ENCODE results near the gene COX11. TPM values are rescaled to one million over a fixed set of nuclear protein-coding genes. Genes with fewer than 3 reads are reported as not detected.

Gene COX11
- total and polyA plus RNA-seq, 2 of the 8 experiments (the other 6 are each of a cell fraction or from before 2014, with no cell fraction given): 43.0 to 54.1 TPM

DNA sequence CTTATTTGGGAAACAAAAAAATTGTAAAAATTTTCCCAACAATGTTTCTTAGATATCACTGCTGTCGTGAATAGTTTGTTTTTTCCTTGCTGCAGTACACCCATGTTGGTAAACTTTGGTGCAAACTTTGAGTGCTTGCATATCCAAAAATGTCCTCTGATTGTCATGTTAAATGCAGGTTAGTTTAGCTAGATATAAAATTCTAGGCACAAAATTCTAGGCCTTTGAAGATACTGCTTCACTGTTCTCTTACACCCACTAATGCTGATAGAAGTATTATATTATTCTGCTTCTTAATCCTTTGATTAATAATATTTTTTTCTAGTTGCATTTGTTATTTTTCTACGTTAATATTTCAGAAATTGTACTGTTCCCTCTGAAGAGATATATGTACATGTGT, 51.7 kb downstream of the COX11 start:
- Histone ChIP-seq H3K18ac (ENCODE audit: extremely low read depth, low read length) (no peak overlapping the region), H4K20me1 (replicated peaks in 1 of 2; ENCODE audit: control insufficient read depth in 1 of 2, insufficient read depth in 2 of 2, low read length in 2 of 2) (no peaks in the 10 kb centered on the region), H3K56ac (replicated peaks; ENCODE audit: insufficient read length, low read depth, low read length) (no peak overlapping the region), H3K27ac (ENCODE audit: low read depth, low read length) (no peak overlapping the region), H3K23ac (ENCODE audit: insufficient read length) (no peak overlapping the region), H3K79me2 (ENCODE audit: control insufficient read depth in 1 of 2, insufficient read depth in 2 of 2, low read length in 2 of 2) (peaks cover under 1 to 15% of the 10 kb centered on the region in 2 experiments; a peak in 2 of 4 replicates), H3K4me3 (ENCODE audit: extremely low read depth in 1 of 4, insufficient read depth in 2 of 4, low read depth in 3 of 4, low read length in 4 of 4) (no peak overlapping the region), H3K36me3 (ENCODE audit: control insufficient read depth in 2 of 4, insufficient read depth in 4 of 4, low read length in 3 of 4) (peaks cover 23 to 71% (median 48%) of the 10 kb centered on the region in 4 experiments), H3K9me3 (ENCODE audit: insufficient read depth in 2 of 2, low read depth in 1 of 2, low read length in 1 of 2) (peaks cover 2 to 6% of the 10 kb centered on the region in 2 experiments; a peak in 3 of 4 replicates), H2BK15ac (ENCODE audit: low read length) (no peak overlapping the region), H4K91ac (replicated peaks; ENCODE audit: insufficient read length, low read length) (no peak overlapping the region), H2BK5ac (ENCODE audit: low read depth, low read length) (no peak overlapping the region), H2AFZ (ENCODE audit: low read length) (no peak overlapping the region), H3K4me1 (replicated peaks in 1 of 4; ENCODE audit: control insufficient read depth in 3 of 4, insufficient read depth in 4 of 4, low read length in 3 of 4) (peaks cover 1 to 3% (median 2%) of the 10 kb centered on the region in 4 experiments; a peak in 3 of 7 replicates), H3K79me1 (ENCODE audit: low read depth, low read length) (no peaks in the 10 kb centered on the region), H3K23me2 (ENCODE audit: low read depth, low read length) (no peaks in the 10 kb centered on the region), H2BK20ac (ENCODE audit: low read length) (no peak overlapping the region), H3K27me3 (replicated peaks in 1 of 4; ENCODE audit: control insufficient read depth in 3 of 4, extremely low read depth in 1 of 4, insufficient read depth in 3 of 4, low read length in 3 of 4) (no peaks in the 10 kb centered on the region), H2AK5ac (ENCODE audit: low read depth, low read length) (no peak overlapping the region), H3K4me2 (ENCODE audit: insufficient read depth in 1 of 2, low read depth in 2 of 2, low read length in 2 of 2) (no peak overlapping the region), H4K5ac (ENCODE audit: insufficient read length, low read depth, low read length) (no peak overlapping the region), H3K9ac (replicated peaks in 1 of 4; ENCODE audit: extremely low read depth in 1 of 4, low read depth in 3 of 4, low read length in 3 of 4) (no peak overlapping the region), H3K14ac (ENCODE audit: insufficient read length) (no peak overlapping the region), H2BK120ac (replicated peaks; ENCODE audit: low read depth, low read length) (no peak overlapping the region), H4K8ac (ENCODE audit: extremely low read depth, insufficient read depth, low read length) (no peak overlapping the region), H2BK12ac (ENCODE audit: low read depth, low read length) (no peak overlapping the region), H3K4ac (replicated peaks; ENCODE audit: insufficient read length, low read depth, low read length) (no peak overlapping the region)
- FAIRE-seq: no peak
- ChIA-PET CTCF (ENCODE audit: partially characterized antibody) (no interaction called here), POLR2A (ENCODE audit: partially characterized antibody) (no interaction called here)
- WGBS, 2 experiments (ENCODE audit: extremely low coverage in 1 of 2, insufficient coverage in 1 of 2, insufficient read length in 1 of 2, insufficient replicate concordance in 2 of 2, low coverage in 1 of 2, low lambda C conversion rate in 2 of 2, missing lambda C conversion rate in 1 of 2): 98% methylated on average over 2 of the region's 2 CpGs; no CpG with 5 or more reads in 1 of the 2 experiments
- TF ChIP-seq NRF1 (IDR thresholded peaks at IDR 0.05; ENCODE audit: low read depth, low read length) (no peak), CHD2 (IDR thresholded peaks at IDR 0.05; ENCODE audit: low read length) (no peak), CBX5 (IDR thresholded peaks at IDR 0.05; ENCODE audit: low read depth, low read length) (no peak), CBX8 (IDR thresholded peaks at IDR 0.05; ENCODE audit: borderline replicate concordance, low read depth, low read length) (no peak), PHF8 (conservative IDR thresholded peaks at IDR 0.05; ENCODE audit: low read depth, low read length) (no peak), EGR1 (IDR thresholded peaks at IDR 0.05; ENCODE audit: borderline replicate concordance, low read depth, low read length) (no peak), ATF2 (IDR thresholded peaks at IDR 0.05; ENCODE audit: low read length) (no peak), CREB1 (IDR thresholded peaks at IDR 0.05) (no peak), SAP30 (IDR thresholded peaks at IDR 0.05; ENCODE audit: insufficient read depth, insufficient replicate concordance, low read length) (no peak), NANOG (IDR thresholded peaks at IDR 0.05; ENCODE audit: insufficient read depth, low read depth, low read length, poor library complexity, severe bottlenecking) (no peak), RFX5 (IDR thresholded peaks at IDR 0.05; ENCODE audit: borderline replicate concordance, low read depth, low read length) (no peak)
- TF ChIP-seq, protein P1, sequence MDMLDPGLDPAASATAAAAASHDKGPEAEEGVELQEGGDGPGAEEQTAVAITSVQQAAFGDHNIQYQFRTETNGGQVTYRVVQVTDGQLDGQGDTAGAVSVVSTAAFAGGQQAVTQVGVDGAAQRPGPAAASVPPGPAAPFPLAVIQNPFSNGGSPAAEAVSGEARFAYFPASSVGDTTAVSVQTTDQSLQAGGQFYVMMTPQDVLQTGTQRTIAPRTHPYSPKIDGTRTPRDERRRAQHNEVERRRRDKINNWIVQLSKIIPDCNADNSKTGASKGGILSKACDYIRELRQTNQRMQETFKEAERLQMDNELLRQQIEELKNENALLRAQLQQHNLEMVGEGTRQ (IDR thresholded peaks at IDR 0.05; ENCODE audit: low read length): no peak
- DNase-seq (ENCODE audit: low read depth in 1 of 2, low spot score in 2 of 2): no peak

Measured in H1 (cell line).